ENCODE measurements around the gene LAMA5.

The LAMA5 gene

DNA sequence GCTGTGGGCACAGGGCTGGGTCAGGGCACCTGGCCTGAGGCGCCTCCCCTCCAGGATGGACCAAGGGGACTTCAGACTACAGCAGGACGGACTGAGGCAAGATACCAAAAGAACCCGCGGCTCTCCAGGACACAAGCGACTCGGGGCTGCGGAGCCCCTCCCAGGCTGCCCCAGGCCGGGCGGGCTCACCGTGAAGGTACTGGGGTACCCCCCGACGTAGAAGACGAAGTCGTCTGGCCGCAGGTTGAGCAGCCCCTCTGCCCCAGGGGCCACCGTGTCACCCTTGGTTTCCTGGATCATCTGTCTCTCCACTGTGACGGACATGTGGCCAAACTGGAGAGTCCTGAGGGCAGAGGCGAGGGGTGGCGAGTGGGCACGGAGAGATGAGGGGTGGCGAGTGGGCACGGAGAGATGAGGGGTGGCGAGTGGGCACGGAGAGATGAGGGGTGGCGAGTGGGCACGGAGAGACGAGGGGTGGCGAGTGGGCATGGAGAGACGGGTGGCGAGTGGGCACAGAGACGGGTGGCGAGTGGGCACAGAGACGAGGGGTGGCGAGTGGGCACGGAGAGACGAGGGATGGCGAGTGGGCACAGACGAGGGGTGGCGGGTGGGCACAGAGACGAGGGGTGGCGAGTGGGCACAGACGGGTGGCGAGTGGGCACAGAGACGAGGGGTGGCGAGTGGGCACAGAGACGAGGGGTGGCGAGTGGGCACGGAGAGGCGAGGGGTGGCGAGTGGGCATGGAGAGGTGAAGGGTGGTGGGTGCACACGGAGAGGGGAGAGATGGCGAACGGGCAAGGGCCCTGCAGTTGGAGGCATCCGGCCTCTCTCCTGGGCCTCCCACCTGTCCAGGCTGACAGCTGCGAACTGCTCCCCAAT is 53.4 kb downstream of the LAMA5 start:
- Histone ChIP-seq H3K4me3 (ENCODE audit: low read length in 2 of 2) (no peak overlapping the region), H3K27me3 (ENCODE audit: control insufficient read depth in 2 of 2, insufficient read depth in 2 of 2, low read length in 2 of 2) (no peaks in the 10 kb centered on the region), H3K36me3 (ENCODE audit: control insufficient read depth in 2 of 2, insufficient read depth in 2 of 2, low read length in 2 of 2) (peaks cover 2 to 4% of the 10 kb centered on the region in 2 donors), H3K9me3 (ENCODE audit: control insufficient read depth in 2 of 2, low read length in 2 of 2) (no peaks in the 10 kb centered on the region), H3K4me1 (ENCODE audit: control insufficient read depth in 2 of 2, insufficient read depth in 2 of 2, low read length in 2 of 2) (no peaks in the 10 kb centered on the region), H3K27ac (ENCODE audit: low read depth in 2 of 2, low read length in 2 of 2) (no peak overlapping the region), H3K9ac (ENCODE audit: low read depth in 1 of 2, low read length in 2 of 2) (no peak overlapping the region)

DNA sequence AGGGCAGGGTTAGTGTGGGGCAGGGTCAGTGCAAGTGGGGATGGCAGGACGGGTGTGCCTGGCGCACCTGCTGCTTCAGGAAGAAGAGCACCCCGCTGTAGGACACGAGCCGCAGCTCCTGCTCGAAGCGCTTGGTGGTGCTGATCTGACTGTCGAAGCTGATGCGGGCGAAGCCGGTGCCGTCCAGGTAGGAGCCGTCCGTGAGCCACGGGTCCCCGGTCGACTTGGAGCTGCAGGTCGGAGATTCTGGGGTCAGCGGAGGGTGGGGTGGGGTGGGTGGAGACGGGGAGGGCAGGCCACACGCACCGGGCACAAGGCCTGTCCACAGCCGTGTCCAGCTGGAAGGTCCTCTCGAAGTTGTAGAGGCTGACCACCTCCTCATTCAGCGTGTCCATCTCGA is 54.1 kb downstream of the LAMA5 start:
- Histone ChIP-seq H3K27ac (ENCODE audit: low read depth in 2 of 2, low read length in 2 of 2) (no peak overlapping the region), H3K9me3 (ENCODE audit: control insufficient read depth in 2 of 2, low read length in 2 of 2) (no peaks in the 10 kb centered on the region), H3K36me3 (ENCODE audit: control insufficient read depth in 2 of 2, insufficient read depth in 2 of 2, low read length in 2 of 2) (peaks cover 9 to 11% of the 10 kb centered on the region in 2 donors), H3K27me3 (ENCODE audit: control insufficient read depth in 2 of 2, insufficient read depth in 2 of 2, low read length in 2 of 2) (no peaks in the 10 kb centered on the region), H3K4me1 (ENCODE audit: control insufficient read depth in 2 of 2, insufficient read depth in 2 of 2, low read length in 2 of 2) (no peaks in the 10 kb centered on the region), H3K4me3 (ENCODE audit: low read length in 2 of 2) (no peak overlapping the region), H3K9ac (ENCODE audit: low read depth in 1 of 2, low read length in 2 of 2) (no peak overlapping the region)

DNA sequence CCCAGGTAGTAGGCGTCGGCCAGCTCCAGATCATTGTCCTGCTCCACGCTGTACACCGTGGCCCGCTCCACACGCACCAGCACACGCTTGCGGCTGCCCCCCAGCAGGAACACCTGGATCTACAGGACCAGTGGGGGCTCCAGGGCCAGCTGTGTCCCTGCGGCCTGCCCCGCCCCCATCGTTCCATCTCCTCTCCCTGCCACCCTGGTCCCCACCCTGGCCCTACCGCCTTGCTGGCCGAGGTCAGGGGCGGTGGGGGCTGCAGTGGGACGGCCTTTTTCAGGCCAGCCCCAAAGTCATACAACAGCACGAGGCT is 54.5 kb downstream of the LAMA5 start:
- Histone ChIP-seq H3K36me3 (ENCODE audit: control insufficient read depth in 2 of 2, insufficient read depth in 2 of 2, low read length in 2 of 2) (peaks cover 13 to 15% of the 10 kb centered on the region in 2 donors), H3K4me3 (ENCODE audit: low read length in 2 of 2) (no peak overlapping the region), H3K9ac (ENCODE audit: low read depth in 1 of 2, low read length in 2 of 2) (no peak overlapping the region)

DNA sequence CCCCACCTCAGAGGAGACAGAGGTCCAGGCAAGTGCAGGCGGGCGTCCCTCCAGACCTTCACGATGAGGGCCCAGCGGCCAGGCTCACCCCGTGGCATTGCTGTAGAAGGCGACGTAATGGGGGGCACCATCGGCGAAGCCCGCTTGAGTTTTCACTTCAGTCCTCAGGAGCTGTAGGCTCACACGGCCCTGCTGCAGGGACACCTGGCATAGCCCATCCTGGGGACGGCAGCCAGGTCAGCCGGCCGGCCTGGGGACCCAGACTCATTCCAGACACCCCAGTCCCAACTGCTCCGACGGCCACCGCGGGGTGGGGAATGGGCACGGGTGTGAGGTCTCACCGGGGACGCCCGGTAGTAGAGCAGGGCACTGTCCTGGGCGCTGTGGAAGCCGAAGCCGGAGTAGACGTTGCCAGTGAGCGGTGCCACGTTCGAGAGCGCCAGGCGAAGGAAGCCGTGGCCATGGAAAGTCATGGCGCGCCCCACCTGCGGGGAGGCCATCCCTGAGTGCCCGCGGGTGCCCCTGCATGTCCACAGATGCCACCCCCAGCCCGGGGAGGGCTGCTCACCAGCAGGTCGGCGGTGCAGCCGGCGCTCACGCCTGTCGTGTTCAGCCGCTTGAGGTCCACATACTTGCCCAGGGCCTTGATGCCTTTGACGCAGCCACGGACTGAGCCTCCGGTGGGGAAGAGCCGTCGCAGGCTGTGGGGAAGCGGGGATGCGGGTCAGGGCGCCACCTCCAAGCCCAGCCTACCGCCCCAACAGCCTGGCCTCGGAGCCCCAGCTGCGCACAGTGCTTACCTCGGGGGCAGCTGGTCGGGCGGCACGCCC is 55.1 kb downstream of the LAMA5 start:
- no peaks in the 10 kb centered on the region for H3K4me1 ChIP-seq (ENCODE audit: control insufficient read depth in 2 of 2, insufficient read depth in 2 of 2, low read length in 2 of 2)
- H3K36me3 ChIP-seq (ENCODE audit: control insufficient read depth in 2 of 2, insufficient read depth in 2 of 2, low read length in 2 of 2) = peaks cover 18 to 20% of the 10 kb centered on the region in 2 donors
- no peak overlapping the region for H3K27ac ChIP-seq (ENCODE audit: low read depth in 2 of 2, low read length in 2 of 2)
- no peaks in the 10 kb centered on the region for H3K27me3 ChIP-seq (ENCODE audit: control insufficient read depth in 2 of 2, insufficient read depth in 2 of 2, low read length in 2 of 2)
- no peak overlapping the region for H3K9ac ChIP-seq (ENCODE audit: low read depth in 1 of 2, low read length in 2 of 2)
- no peak overlapping the region for H3K4me3 ChIP-seq (ENCODE audit: low read length in 2 of 2)
- H3K9me3 ChIP-seq (ENCODE audit: control insufficient read depth in 2 of 2, low read length in 2 of 2) = no peaks in the 10 kb centered on the region

More for the DNA sequence above, 54.5 kb downstream of the LAMA5 start:
- Histone ChIP-seq H3K27ac (ENCODE audit: low read depth in 2 of 2, low read length in 2 of 2) (no peak overlapping the region), H3K4me1 (ENCODE audit: control insufficient read depth in 2 of 2, insufficient read depth in 2 of 2, low read length in 2 of 2) (no peaks in the 10 kb centered on the region), H3K27me3 (ENCODE audit: control insufficient read depth in 2 of 2, insufficient read depth in 2 of 2, low read length in 2 of 2) (no peaks in the 10 kb centered on the region), H3K9me3 (ENCODE audit: control insufficient read depth in 2 of 2, low read length in 2 of 2) (no peaks in the 10 kb centered on the region)

DNA sequence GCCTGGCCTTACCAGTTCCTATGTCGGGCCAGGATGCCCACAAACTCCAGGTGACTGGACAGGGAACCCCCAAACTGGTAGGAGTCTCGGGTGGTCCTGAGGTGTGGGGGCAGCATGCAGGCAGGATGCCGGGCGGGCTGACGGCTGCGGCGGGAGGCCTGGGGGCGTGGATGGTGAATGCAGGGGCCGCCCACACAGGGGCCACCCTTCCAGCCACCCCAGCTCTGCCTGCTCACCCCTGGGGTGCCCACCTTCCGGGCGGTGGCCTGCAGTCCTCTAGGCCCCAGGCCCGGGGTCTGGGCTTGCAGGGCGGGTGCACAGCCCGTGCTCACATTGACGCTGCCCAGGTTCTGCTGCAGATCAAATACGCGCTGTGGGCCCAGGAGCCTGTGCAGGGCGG is 56.0 kb downstream of the LAMA5 start:
- Histone ChIP-seq H3K27ac (ENCODE audit: low read depth in 2 of 2, low read length in 2 of 2) (no peak overlapping the region), H3K4me3 (ENCODE audit: low read length in 2 of 2) (no peak overlapping the region), H3K9ac (ENCODE audit: low read depth in 1 of 2, low read length in 2 of 2) (no peak overlapping the region), H3K4me1 (ENCODE audit: control insufficient read depth in 2 of 2, insufficient read depth in 2 of 2, low read length in 2 of 2) (no peaks in the 10 kb centered on the region), H3K27me3 (ENCODE audit: control insufficient read depth in 2 of 2, insufficient read depth in 2 of 2, low read length in 2 of 2) (no peaks in the 10 kb centered on the region), H3K36me3 (ENCODE audit: control insufficient read depth in 2 of 2, insufficient read depth in 2 of 2, low read length in 2 of 2) (peaks cover 24 to 26% of the 10 kb centered on the region in 2 donors), H3K9me3 (ENCODE audit: control insufficient read depth in 2 of 2, low read length in 2 of 2) (no peaks in the 10 kb centered on the region)

DNA sequence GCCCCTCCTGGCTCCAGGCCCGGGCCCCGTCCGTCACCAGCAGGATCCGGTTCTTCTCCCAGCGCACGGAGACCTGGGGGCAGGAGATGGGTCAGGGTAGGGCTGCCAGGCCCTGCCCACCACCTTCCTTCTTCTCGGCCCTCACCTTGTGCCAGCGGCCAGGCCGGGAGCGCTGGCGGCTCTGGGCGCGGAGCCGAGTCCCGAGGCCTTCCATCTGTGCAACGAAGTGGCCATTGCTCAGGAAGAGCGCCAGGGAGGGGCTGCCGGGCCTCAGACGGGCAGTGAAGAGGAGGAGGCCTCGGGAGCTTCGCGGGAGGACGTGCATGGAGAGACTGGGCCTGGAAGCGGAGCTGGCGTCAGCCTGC is 56.4 kb downstream of the LAMA5 start:
- no peak overlapping the region for H3K4me3 ChIP-seq (ENCODE audit: low read length in 2 of 2)
- H3K9me3 ChIP-seq (ENCODE audit: control insufficient read depth in 2 of 2, low read length in 2 of 2) = no peaks in the 10 kb centered on the region
- H3K36me3 ChIP-seq (ENCODE audit: control insufficient read depth in 2 of 2, insufficient read depth in 2 of 2, low read length in 2 of 2) = peaks cover 28 to 30% of the 10 kb centered on the region in 2 donors
- H3K27me3 ChIP-seq (ENCODE audit: control insufficient read depth in 2 of 2, insufficient read depth in 2 of 2, low read length in 2 of 2) = no peaks in the 10 kb centered on the region
- H3K27ac ChIP-seq (ENCODE audit: low read depth in 2 of 2, low read length in 2 of 2) = no peak overlapping the region
- no peaks in the 10 kb centered on the region for H3K4me1 ChIP-seq (ENCODE audit: control insufficient read depth in 2 of 2, insufficient read depth in 2 of 2, low read length in 2 of 2)
- H3K9ac ChIP-seq (ENCODE audit: low read depth in 1 of 2, low read length in 2 of 2) = no peak overlapping the region

DNA sequence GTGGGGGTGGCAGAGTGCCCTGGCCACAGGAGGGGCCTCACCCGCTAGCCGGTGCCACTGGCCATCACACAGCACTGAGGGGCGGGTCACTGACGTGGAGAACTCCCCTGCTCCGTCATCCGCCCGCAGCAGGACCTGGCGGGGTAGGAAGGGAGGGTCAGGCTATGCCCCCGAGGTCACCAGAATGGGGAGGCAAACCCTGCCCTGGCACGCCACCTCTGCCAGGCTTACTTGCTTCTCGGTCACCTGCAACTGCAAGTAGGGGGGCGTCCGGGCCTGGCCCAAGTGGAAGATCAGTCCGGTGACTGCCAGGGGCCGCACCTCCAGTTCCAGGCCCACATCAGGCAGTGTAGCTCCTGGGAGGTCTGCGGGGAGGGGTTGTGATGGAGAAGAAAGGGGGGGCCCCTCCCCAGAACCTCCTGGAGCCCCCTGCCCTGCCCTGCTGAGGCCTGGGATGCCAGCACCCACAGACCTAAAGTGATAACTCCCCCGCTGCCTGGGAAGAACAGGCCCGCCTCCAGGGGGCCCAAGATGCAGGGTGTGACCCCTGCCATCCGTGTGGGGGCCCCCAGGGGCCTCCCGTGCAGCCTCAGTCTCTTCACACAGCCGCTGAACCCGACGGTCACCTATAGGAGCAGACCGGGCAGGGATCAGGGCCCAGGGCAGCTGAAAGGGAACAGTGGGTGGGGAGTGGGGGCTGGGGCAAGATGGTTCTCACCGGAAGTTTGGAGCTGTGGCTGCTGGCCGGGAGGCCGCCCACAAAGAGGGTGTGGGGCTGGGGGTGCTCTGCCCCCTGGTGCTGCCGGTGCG is 57.0 kb downstream of the LAMA5 start:
- H3K4me3 ChIP-seq (ENCODE audit: low read length in 2 of 2) = no peak overlapping the region
- H3K4me1 ChIP-seq (ENCODE audit: control insufficient read depth in 2 of 2, insufficient read depth in 2 of 2, low read length in 2 of 2) = peaks cover under 1 to 5% of the 10 kb centered on the region in 2 donors
- no peak overlapping the region for H3K9ac ChIP-seq (ENCODE audit: low read depth in 1 of 2, low read length in 2 of 2)
- H3K9me3 ChIP-seq (ENCODE audit: control insufficient read depth in 2 of 2, low read length in 2 of 2) = no peaks in the 10 kb centered on the region
- H3K27me3 ChIP-seq (ENCODE audit: control insufficient read depth in 2 of 2, insufficient read depth in 2 of 2, low read length in 2 of 2) = no peaks in the 10 kb centered on the region
- H3K36me3 ChIP-seq (ENCODE audit: control insufficient read depth in 2 of 2, insufficient read depth in 2 of 2, low read length in 2 of 2) = peaks cover 32 to 33% of the 10 kb centered on the region in 2 donors
- H3K27ac ChIP-seq (ENCODE audit: low read depth in 2 of 2, low read length in 2 of 2) = no peak overlapping the region

DNA sequence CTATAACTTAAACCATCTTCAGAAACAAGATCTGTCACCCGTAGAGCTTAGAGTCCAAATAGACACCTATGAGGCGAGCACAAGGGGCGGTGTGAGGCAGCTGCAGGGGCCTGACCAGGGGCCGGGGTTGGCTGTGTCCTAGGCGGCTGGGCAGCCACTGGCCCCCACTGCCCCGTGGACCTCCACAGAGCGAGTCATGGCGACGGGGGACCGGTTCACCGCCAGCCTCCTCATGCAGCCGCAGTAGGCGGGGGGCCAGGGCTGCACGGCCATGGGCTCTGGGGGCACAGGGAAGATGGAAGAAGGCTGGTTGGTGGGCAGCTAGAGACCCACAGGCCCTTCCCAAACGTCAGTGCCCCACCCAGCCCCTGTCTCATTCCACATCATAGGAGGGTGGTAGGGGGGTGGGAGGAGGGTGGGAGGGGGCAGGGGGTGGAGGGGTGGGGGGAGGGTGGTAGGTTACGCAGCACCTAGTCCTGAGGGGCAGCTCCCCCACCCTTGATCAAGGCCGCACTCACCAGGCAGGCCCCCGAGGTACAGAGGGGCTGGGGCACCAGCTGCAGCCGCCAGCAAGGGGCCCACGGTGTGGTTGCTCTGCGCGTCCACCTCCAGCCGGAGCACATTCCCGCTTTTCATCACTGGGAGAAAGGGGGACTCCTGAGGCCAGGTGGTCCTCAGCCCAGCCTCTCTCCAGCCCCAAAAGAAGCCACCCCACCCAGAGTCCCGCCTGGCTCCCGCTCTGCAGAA is 57.7 kb downstream of the LAMA5 start:
- no peaks in the 10 kb centered on the region for H3K27me3 ChIP-seq (ENCODE audit: control insufficient read depth in 2 of 2, insufficient read depth in 2 of 2, low read length in 2 of 2)
- H3K9me3 ChIP-seq (ENCODE audit: control insufficient read depth in 2 of 2, low read length in 2 of 2) = no peaks in the 10 kb centered on the region
- H3K4me1 ChIP-seq (ENCODE audit: control insufficient read depth in 2 of 2, insufficient read depth in 2 of 2, low read length in 2 of 2) = peaks cover 9 to 12% of the 10 kb centered on the region in 2 donors
- no peak overlapping the region for H3K27ac ChIP-seq (ENCODE audit: low read depth in 2 of 2, low read length in 2 of 2)
- H3K36me3 ChIP-seq (ENCODE audit: control insufficient read depth in 2 of 2, insufficient read depth in 2 of 2, low read length in 2 of 2) = peaks cover 36% of the 10 kb centered on the region in 2 donors
- H3K9ac ChIP-seq (ENCODE audit: low read depth in 1 of 2, low read length in 2 of 2) = no peak overlapping the region
- no peak overlapping the region for H3K4me3 ChIP-seq (ENCODE audit: low read length in 2 of 2)

DNA sequence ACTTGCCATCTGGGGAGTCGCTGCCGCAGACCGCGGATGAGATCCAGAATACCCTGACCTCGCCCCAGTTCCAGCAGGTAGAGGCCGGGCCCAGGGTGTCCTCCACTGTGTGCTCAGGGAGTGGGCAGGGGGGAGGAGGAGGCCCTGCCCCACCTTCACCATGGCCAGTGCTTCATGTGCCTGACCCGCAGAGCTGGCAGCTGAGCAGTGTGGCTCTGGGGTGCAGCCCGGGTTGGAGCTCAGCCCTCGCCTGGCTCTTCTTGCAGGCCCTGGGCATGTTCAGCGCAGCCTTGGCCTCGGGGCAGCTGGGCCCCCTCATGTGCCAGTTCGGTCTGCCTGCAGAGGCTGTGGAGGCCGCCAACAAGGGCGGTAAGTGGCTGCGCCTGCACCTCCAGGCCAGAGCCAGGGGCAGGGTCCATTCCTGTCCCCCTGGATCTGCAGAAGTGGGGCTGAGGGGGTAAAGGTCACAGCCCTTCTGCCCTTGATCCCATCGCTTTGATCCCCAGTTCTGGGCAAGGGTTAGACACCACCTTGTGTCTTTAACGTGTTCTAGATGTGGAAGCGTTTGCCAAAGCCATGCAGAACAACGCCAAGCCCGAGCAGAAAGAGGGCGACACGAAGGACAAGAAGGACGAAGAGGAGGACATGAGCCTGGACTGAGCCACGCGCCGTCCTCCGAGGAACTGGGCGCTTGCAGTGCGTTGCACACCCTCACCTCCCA is 58.9 kb downstream of the LAMA5 start:
- Histone ChIP-seq H3K36me3 (ENCODE audit: control insufficient read depth in 2 of 2, insufficient read depth in 2 of 2, low read length in 2 of 2) (peaks cover 36% of the 10 kb centered on the region in 2 donors), H3K4me1 (ENCODE audit: control insufficient read depth in 2 of 2, insufficient read depth in 2 of 2, low read length in 2 of 2) (peaks cover 17 to 22% of the 10 kb centered on the region in 2 donors), H3K9me3 (ENCODE audit: control insufficient read depth in 2 of 2, low read length in 2 of 2) (no peaks in the 10 kb centered on the region), H3K4me3 (ENCODE audit: low read length in 2 of 2) (no peak overlapping the region), H3K9ac (ENCODE audit: low read depth in 1 of 2, low read length in 2 of 2) (no peak overlapping the region), H3K27ac (ENCODE audit: low read depth in 2 of 2, low read length in 2 of 2) (no peak overlapping the region), H3K27me3 (ENCODE audit: control insufficient read depth in 2 of 2, insufficient read depth in 2 of 2, low read length in 2 of 2) (no peaks in the 10 kb centered on the region)
